ENCODE measurements around the gene SVBP. TPM values are rescaled to one million over a fixed set of nuclear protein-coding genes. Genes with fewer than 3 reads are reported as not detected.

Gene SVBP
- total and polyA plus RNA-seq, 2 donors (not counting 3 experiments of a cell fraction or from before 2014, with no cell fraction given) = 18.1 to 24.1 TPM

DNA sequence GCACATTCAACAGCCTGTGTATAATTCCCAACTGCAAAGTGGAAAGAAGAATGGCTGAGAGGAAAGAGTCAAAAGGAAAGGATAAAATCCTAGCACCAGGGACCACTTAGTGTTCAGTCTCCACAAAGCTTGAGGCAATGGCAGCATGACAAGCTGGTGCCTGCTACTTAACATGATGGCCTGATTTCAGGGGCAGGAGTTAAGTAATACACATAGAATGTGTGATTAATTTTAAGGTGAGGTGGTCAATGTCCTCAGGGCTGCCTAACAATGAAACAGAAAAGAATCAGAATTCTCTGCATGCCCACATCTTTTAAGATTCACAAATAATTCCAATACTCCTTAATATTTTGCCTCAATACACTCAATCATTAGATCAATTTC, 59.3 kb downstream of the SVBP start:
- no peak overlapping the region for H3K4me3 ChIP-seq (replicated peaks in 1 of 3; ENCODE audit: insufficient read depth in 1 of 3, low read depth in 1 of 3, low read length in 3 of 3)
- no peaks in the 10 kb centered on the region for H3K27me3 ChIP-seq (ENCODE audit: control insufficient read depth in 2 of 2, insufficient read depth in 2 of 2, low read length in 2 of 2)
- no peaks in the 10 kb centered on the region for H3K4me1 ChIP-seq (ENCODE audit: control insufficient read depth, extremely low read depth, insufficient read depth, low read length)
- ChIA-PET CTCF (interaction anchor here (1.2 to 4.4 kb wide), 6 partner anchors 9 to 610 kb away, joined by 3 to 43 read pairs (median 6); partner anchors contain the start of genes C1orf50 and P3H1), POLR2A (no interaction called here)
- TF ChIP-seq, protein P1, sequence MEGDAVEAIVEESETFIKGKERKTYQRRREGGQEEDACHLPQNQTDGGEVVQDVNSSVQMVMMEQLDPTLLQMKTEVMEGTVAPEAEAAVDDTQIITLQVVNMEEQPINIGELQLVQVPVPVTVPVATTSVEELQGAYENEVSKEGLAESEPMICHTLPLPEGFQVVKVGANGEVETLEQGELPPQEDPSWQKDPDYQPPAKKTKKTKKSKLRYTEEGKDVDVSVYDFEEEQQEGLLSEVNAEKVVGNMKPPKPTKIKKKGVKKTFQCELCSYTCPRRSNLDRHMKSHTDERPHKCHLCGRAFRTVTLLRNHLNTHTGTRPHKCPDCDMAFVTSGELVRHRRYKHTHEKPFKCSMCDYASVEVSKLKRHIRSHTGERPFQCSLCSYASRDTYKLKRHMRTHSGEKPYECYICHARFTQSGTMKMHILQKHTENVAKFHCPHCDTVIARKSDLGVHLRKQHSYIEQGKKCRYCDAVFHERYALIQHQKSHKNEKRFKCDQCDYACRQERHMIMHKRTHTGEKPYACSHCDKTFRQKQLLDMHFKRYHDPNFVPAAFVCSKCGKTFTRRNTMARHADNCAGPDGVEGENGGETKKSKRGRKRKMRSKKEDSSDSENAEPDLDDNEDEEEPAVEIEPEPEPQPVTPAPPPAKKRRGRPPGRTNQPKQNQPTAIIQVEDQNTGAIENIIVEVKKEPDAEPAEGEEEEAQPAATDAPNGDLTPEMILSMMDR (IDR thresholded peaks at IDR 0.05; ENCODE audit: extremely low read depth in 1 of 2, insufficient read depth in 1 of 2, low read depth in 1 of 2, low read length in 2 of 2) = no peak
- no peak for TF ChIP-seq POLR2AphosphoS5 (IDR thresholded peaks at IDR 0.05; ENCODE audit: insufficient read depth, low read depth, low read length)
- TF ChIP-seq FOS (IDR thresholded peaks at IDR 0.05; ENCODE audit: borderline replicate concordance, insufficient read depth, low read length) = no peak
- TF ChIP-seq, protein P2, sequence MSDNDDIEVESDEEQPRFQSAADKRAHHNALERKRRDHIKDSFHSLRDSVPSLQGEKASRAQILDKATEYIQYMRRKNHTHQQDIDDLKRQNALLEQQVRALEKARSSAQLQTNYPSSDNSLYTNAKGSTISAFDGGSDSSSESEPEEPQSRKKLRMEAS (IDR thresholded peaks at IDR 0.05; ENCODE audit: insufficient read depth, insufficient read length) = no peak
- TF ChIP-seq JUN (IDR thresholded peaks at IDR 0.05; ENCODE audit: borderline replicate concordance, insufficient read depth, insufficient read length, low read depth) = no peak
- no peak for TF ChIP-seq GATA2 (IDR thresholded peaks at IDR 0.05; ENCODE audit: insufficient read depth, insufficient read length, low read depth, low read length)
- no peak for TF ChIP-seq MYC (IDR thresholded peaks at IDR 0.05; ENCODE audit: low read depth, low read length)
- no peak for TF ChIP-seq POLR2A (IDR thresholded peaks at IDR 0.05; ENCODE audit: low read depth, low read length)
- TF ChIP-seq EZH2 (IDR thresholded peaks at IDR 0.05; ENCODE audit: borderline replicate concordance, low read depth, low read length, severe bottlenecking) = no peak
- H3K4me2 ChIP-seq (ENCODE audit: insufficient read depth, low read length) = no peak overlapping the region
- H3K79me2 ChIP-seq (ENCODE audit: control insufficient read depth, insufficient read depth, low read length) = peaks cover 7% of the 10 kb centered on the region
- intact Hi-C loops (cut with micrococcal nuclease) (loop anchor here (1.0 kb wide), 1 partner anchor 180 kb away; no protein-coding TSS in a partner anchor), dilution Hi-C loops (cut with MboI; ENCODE audit: extremely low pct_ligation_motif_present, low sequenced_read_pairs) (no loop called here)
- no peak for DNase-seq (ENCODE audit: low read depth, low spot score)
- no peaks in the 10 kb centered on the region for H3K9me1 ChIP-seq (replicated peaks; ENCODE audit: control insufficient read depth, extremely low read depth, insufficient read depth, low read length)
- peaks cover 18 to 55% of the 10 kb centered on the region in 2 experiments for H3K36me3 ChIP-seq (ENCODE audit: control insufficient read depth in 2 of 2, extremely low read depth in 1 of 2, insufficient read depth in 2 of 2, low read length in 2 of 2)
- H3K9me3 ChIP-seq (replicated peaks; ENCODE audit: control insufficient read depth, insufficient read depth, low read length) = no peaks in the 10 kb centered on the region
- no peaks in the 10 kb centered on the region for H4K20me1 ChIP-seq (replicated peaks; ENCODE audit: control insufficient read depth, extremely low read depth, insufficient read depth, low read length)
- H2AFZ ChIP-seq (ENCODE audit: low read depth, low read length) = no peak overlapping the region
- FAIRE-seq = no peak
- BruUV-seq (replicated peaks) = no TSS peak
- no peak overlapping the region for H3K27ac ChIP-seq (ENCODE audit: insufficient read depth, low read depth, low read length)
- H3K9ac ChIP-seq (replicated peaks; ENCODE audit: extremely low read depth, insufficient read depth, low read length) = no peak overlapping the region

Other genes with a start within 250 kb of the SVBP start
- 49.3 and 52.1 TPM in 2 replicates for gene PPIH, start 159.0 kb downstream of the SVBP start, total RNA-seq
- 40.0 and 55.2 TPM in 2 replicates for gene PPIH, start 159.0 kb downstream of the SVBP start, polyA plus RNA-seq
- gene YBX1, start 135.0 kb downstream of the SVBP start, total RNA-seq = 783 and 829 TPM in 2 replicates
- 271 and 430 TPM in 2 replicates for gene YBX1, start 135.0 kb downstream of the SVBP start, polyA plus RNA-seq
- gene CLDN19, start 77.2 kb downstream of the SVBP start, total RNA-seq = not detected in 2 replicates
- gene CLDN19, start 77.2 kb downstream of the SVBP start, polyA plus RNA-seq = not detected in 2 replicates
- 136 and 146 TPM in 2 replicates for gene P3H1, start 50.4 kb downstream of the SVBP start, total RNA-seq
- gene P3H1, start 50.4 kb downstream of the SVBP start, polyA plus RNA-seq = 194 and 246 TPM in 2 replicates
- gene C1orf50, start 50.1 kb downstream of the SVBP start, total RNA-seq = 4.0 and 7.4 TPM in 2 replicates
- 2.8 and 4.8 TPM in 2 replicates for gene C1orf50, start 50.1 kb downstream of the SVBP start, polyA plus RNA-seq
- not detected in 2 replicates for gene TMEM269, start 32.4 kb downstream of the SVBP start, total RNA-seq
- 0.03 TPM in 1 of 2 replicates, not detected in the other for gene TMEM269, start 32.4 kb downstream of the SVBP start, polyA plus RNA-seq
- gene ERMAP, start 275 bp downstream of the SVBP start, total RNA-seq = 7.8 and 7.9 TPM in 2 replicates
- 6.7 and 8.6 TPM in 2 replicates for gene ERMAP, start 275 bp downstream of the SVBP start, polyA plus RNA-seq
- gene ZNF691, start 29.2 kb upstream of the SVBP start, total RNA-seq = 6.6 and 7.4 TPM in 2 replicates
- gene ZNF691, start 29.2 kb upstream of the SVBP start, polyA plus RNA-seq = 6.9 TPM in 2 replicates
- gene SLC2A1, start 141.5 kb upstream of the SVBP start, total RNA-seq = 38.7 and 42.2 TPM in 2 replicates
- 46.5 and 52.5 TPM in 2 replicates for gene SLC2A1, start 141.5 kb upstream of the SVBP start, polyA plus RNA-seq